ENCODE measurements around the gene NEK7.

DNA sequence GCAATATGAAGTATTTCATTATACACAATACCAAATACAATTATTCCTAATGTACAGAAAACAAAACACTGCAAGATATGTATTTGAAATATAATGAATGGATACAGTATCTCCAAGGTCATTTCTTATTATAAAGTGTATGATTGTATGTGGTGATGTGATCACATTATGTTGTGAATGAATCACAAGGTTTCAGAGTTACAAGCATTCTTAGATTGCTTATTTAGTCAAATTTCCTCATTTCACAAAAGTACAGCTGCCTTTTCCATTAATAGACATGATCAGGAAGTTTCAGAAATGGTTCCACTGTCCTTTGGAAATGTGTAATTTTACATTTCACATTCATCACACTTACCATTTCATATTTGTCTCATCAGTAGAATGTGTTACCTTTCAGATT, 28.3 kb upstream of the NEK7 start:
- TF ChIP-seq, protein P1, sequence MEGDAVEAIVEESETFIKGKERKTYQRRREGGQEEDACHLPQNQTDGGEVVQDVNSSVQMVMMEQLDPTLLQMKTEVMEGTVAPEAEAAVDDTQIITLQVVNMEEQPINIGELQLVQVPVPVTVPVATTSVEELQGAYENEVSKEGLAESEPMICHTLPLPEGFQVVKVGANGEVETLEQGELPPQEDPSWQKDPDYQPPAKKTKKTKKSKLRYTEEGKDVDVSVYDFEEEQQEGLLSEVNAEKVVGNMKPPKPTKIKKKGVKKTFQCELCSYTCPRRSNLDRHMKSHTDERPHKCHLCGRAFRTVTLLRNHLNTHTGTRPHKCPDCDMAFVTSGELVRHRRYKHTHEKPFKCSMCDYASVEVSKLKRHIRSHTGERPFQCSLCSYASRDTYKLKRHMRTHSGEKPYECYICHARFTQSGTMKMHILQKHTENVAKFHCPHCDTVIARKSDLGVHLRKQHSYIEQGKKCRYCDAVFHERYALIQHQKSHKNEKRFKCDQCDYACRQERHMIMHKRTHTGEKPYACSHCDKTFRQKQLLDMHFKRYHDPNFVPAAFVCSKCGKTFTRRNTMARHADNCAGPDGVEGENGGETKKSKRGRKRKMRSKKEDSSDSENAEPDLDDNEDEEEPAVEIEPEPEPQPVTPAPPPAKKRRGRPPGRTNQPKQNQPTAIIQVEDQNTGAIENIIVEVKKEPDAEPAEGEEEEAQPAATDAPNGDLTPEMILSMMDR (IDR thresholded peaks at IDR 0.05; ENCODE audit: poor library complexity): no peak
- no peak for TF ChIP-seq EZH2 (IDR thresholded peaks at IDR 0.05; ENCODE audit: borderline replicate concordance)
